Loucy (cell line): Measurements from ENCODE around the gene DUSP9.

Experiments used
- H2AFZ ChIP-seq: fragments of 200-600 bp; sonication (generic); 2 replicates; pipeline ENCODE4 v1.6.0; 2016; ENCODE audit warnings: antibody characterized with exemption, mild to moderate bottlenecking, low read length, moderate library complexity
- H3F3A ChIP-seq: fragments of 200-600 bp; 2 replicates; pipeline ENCODE4 v1.6.0; 2016; ENCODE audit warnings: antibody characterized with exemption, low read depth, mild to moderate bottlenecking
- H3K27me3 ChIP-seq: fragments of 200-600 bp; sonication (generic); 2 replicates; pipeline ENCODE4 v1.6.1; 2014; ENCODE audit warnings: low read length, mild to moderate bottlenecking; ENCODE audit not compliant: insufficient read depth, poor library complexity, severe bottlenecking
- H3K36me3 ChIP-seq: fragments of 200-600 bp; sonication (generic); 2 replicates; pipeline ENCODE4 v1.6.1; 2016; ENCODE audit warnings: low read length; ENCODE audit not compliant: insufficient read depth
- H3K4me1 ChIP-seq: fragments of 200-600 bp; sonication (generic); 2 replicates; pipeline ENCODE4 v1.5.1; 2014; ENCODE audit warnings: low read length, mild to moderate bottlenecking; ENCODE audit not compliant: insufficient read depth, poor library complexity, severe bottlenecking
- H3K4me2 ChIP-seq: fragments of 200-600 bp; sonication (generic); 2 replicates; pipeline ENCODE4 v1.6.0; 2014; ENCODE audit warnings: antibody characterized with exemption, low read length, low read depth, mild to moderate bottlenecking; ENCODE audit not compliant: poor library complexity, severe bottlenecking
- H3K4me3 ChIP-seq: fragments of 200-600 bp; sonication (generic); 2 replicates; pipeline ENCODE4 v1.5.1; 2014; ENCODE audit warnings: low read length, mild to moderate bottlenecking, mixed read lengths; ENCODE audit not compliant: poor library complexity, severe bottlenecking
- H3K79me2 ChIP-seq: fragments of 200-600 bp; sonication (generic); 2 replicates; pipeline ENCODE4 v1.6.1; 2014; ENCODE audit warnings: low read length; ENCODE audit not compliant: insufficient read depth
- H3K9ac ChIP-seq: fragments of 200-600 bp; sonication (generic); 2 replicates; pipeline ENCODE4 v1.6.0; 2014; ENCODE audit warnings: mild to moderate bottlenecking, low read depth, low read length, moderate library complexity; ENCODE audit not compliant: poor library complexity, severe bottlenecking
- H3K9me2 ChIP-seq: fragments of 200-600 bp; sonication (generic); replicated peaks from 2 replicates; pipeline ENCODE4 v1.6.1; 2016; ENCODE audit warnings: low read depth, low read length, mixed read lengths
- H3K9me3 ChIP-seq: fragments of 200-600 bp; sonication (generic); 2 replicates; pipeline ENCODE4 v1.6.1; 2014; ENCODE audit warnings: mild to moderate bottlenecking, antibody characterized with exemption, low read length, low read depth; ENCODE audit not compliant: insufficient read depth
- H4K20me1 ChIP-seq: fragments of 200-600 bp; sonication (generic); 2 replicates; pipeline ENCODE4 v1.6.0; 2014; ENCODE audit warnings: antibody characterized with exemption, low read length, mild to moderate bottlenecking; ENCODE audit not compliant: insufficient read depth, poor library complexity, severe bottlenecking
- EZH2phosphoT487 ChIP-seq: fragments of 200-600 bp; IDR thresholded peaks from 2 replicates; pipeline ENCODE4 v1.6.1; 2018; ENCODE audit warnings: antibody characterized with exemption, mild to moderate bottlenecking, moderate library complexity, borderline replicate concordance
- TF ChIP-seq, protein P1 (sequence below): fragments of 200-600 bp; sonication (generic); conservative IDR thresholded peaks from 2 replicates; pipeline ENCODE4 v1.5.1; 2014; ENCODE audit warnings: mild to moderate bottlenecking, antibody characterized with exemption, low read length

DUSP9 gene

DNA sequence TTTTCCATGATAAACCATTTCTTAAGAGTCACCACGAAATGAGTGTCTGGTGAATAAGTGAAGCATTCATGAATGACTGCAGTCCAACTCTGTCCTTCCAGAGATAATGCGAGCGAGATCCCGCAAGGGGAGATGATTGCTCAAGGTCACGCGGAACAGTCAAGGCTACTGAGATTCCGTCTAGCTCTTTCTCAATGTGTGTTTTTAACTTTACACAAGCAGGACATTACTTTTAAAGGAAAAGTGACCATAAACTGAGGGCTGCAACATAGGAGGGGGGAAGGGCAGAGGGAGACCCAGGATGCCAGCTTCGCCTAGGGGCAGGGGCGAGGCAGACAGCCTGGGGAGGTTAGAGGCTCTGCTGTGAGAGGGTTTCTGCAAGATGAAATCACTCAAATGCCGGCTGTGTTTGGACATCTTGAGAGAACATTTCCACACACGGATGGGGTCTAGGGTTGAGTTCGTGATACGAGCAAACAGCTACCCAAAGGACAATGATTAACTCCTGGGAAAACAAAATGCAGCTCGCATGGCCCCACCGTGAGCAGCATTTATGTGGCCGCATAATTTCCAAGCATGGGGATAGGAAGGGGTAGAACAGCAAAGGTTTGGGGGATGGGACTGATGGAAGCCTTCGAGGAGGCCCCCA is 24.2 kb upstream of the DUSP9 start:
- no peaks in the 10 kb centered on the region for H3K27me3 ChIP-seq
- H3K9me3 ChIP-seq, result no peaks in the 10 kb centered on the region
- H4K20me1 ChIP-seq, result no peaks in the 10 kb centered on the region
- TF ChIP-seq, protein P1, sequence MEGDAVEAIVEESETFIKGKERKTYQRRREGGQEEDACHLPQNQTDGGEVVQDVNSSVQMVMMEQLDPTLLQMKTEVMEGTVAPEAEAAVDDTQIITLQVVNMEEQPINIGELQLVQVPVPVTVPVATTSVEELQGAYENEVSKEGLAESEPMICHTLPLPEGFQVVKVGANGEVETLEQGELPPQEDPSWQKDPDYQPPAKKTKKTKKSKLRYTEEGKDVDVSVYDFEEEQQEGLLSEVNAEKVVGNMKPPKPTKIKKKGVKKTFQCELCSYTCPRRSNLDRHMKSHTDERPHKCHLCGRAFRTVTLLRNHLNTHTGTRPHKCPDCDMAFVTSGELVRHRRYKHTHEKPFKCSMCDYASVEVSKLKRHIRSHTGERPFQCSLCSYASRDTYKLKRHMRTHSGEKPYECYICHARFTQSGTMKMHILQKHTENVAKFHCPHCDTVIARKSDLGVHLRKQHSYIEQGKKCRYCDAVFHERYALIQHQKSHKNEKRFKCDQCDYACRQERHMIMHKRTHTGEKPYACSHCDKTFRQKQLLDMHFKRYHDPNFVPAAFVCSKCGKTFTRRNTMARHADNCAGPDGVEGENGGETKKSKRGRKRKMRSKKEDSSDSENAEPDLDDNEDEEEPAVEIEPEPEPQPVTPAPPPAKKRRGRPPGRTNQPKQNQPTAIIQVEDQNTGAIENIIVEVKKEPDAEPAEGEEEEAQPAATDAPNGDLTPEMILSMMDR, result no peak
- no peaks in the 10 kb centered on the region for H3F3A ChIP-seq
- no peak overlapping the region for H3K4me2 ChIP-seq
- no peak overlapping the region for H2AFZ ChIP-seq
- H3K4me3 ChIP-seq, result no peak overlapping the region
- H3K36me3 ChIP-seq, result no peaks in the 10 kb centered on the region
- H3K9me2 ChIP-seq, result no peaks in the 10 kb centered on the region
- no peaks in the 10 kb centered on the region for H3K4me1 ChIP-seq
- no peaks in the 10 kb centered on the region for H3K79me2 ChIP-seq
- H3K9ac ChIP-seq, result no peak overlapping the region

DNA sequence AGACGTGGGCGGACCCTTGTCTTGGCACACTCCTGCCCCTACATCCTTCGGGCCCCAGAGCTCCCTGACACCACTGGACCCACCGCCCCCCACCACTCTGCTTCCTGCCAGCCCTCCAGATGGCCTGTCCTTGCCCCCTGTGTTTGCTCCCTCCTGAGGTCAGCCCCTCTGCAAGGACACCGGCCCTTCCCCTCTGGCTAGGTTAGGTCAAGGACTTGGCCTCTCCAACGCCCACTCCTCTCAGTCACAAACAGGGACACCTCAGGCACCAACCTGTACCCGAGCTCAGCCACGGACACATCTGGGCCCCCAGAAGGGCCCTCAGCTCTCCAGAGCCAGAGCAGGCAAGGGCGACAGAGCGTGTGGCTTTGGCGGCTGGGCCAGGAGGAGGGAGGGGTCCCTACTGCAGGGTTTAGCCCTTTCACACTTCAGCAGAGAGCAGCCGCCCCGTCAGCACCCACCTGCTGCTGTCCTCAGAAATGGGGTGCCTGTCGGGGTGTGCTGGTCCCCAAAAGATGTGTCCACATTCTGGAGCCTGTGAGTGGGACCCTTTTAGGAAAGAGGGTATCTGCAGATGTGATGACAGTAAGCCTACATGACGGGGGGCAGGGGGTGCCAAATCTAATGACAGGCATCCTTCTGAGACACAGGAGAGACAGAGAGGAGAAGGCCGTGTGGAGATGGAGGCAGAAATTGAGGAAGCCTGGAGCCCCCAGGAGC is 23.5 kb upstream of the DUSP9 start:
- no peaks in the 10 kb centered on the region for H3K36me3 ChIP-seq
- H3K79me2 ChIP-seq, result no peaks in the 10 kb centered on the region
- no peaks in the 10 kb centered on the region for H3K9me3 ChIP-seq
- H3K4me3 ChIP-seq, result no peak overlapping the region
- no peak overlapping the region for H3K9ac ChIP-seq
- no peaks in the 10 kb centered on the region for H3K27me3 ChIP-seq
- TF ChIP-seq, protein P1, result no peak
- no peak for TF ChIP-seq EZH2phosphoT487
- H3F3A ChIP-seq, result no peaks in the 10 kb centered on the region
- H4K20me1 ChIP-seq, result no peaks in the 10 kb centered on the region
- H3K9me2 ChIP-seq, result no peaks in the 10 kb centered on the region
- no peaks in the 10 kb centered on the region for H3K4me1 ChIP-seq
- no peak overlapping the region for H2AFZ ChIP-seq
- H3K4me2 ChIP-seq, result no peak overlapping the region

DNA sequence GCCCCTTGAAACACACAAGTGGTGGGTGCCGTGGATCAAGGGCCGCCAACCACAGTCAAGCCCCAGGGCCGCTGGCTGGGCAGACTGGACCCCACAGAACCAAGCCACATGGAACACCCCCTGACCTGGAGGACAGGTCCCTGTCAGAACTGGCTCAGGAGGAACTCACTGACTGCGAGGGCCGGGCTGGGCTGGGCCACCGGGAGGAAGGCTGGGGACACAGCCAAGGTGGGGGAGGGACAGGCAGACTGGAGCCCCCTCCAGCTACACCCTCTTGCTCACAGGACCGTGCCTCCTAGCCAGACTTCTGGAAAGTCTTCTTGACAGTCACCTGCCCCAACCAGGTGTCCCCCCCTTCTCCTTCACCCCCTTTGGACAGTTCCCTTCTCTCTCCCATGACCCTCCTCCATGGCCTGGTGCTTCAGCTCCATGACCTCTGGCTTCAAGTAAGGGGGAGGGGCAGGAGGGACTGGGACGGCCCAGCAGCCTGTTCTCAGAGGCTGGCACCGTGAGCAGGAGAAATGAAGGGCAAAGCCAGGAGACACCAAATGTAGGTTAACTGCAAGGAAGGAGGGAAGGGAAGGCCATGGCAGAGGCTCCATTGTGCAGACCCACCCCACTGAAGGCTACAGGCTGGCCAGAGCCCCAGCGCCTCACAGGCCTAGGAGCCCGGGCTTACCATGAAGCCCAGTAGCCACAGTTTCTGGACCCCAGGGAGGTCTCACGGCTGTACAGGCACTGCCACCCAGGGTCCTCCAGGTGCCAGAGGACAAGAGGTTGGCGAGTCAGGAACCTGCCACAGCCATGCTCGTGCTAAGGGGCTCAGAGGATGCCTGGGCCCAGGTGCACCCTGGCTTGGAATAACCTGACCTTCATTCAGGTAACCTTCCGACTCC is 22.6 kb upstream of the DUSP9 start:
- Histone ChIP-seq H3K9me3 (no peaks in the 10 kb centered on the region), H4K20me1 (no peaks in the 10 kb centered on the region), H3K4me3 (no peak overlapping the region), H3K9me2 (no peaks in the 10 kb centered on the region), H3F3A (no peaks in the 10 kb centered on the region), H3K36me3 (no peaks in the 10 kb centered on the region), H2AFZ (no peak overlapping the region), H3K9ac (no peak overlapping the region), H3K27me3 (no peaks in the 10 kb centered on the region), H3K79me2 (no peaks in the 10 kb centered on the region), H3K4me1 (no peaks in the 10 kb centered on the region), H3K4me2 (no peak overlapping the region)
- no peak for TF ChIP-seq EZH2phosphoT487
- TF ChIP-seq, protein P1, result no peak
